HCT116 (cell line): ENCODE data around the gene RELA.
A peak's percentile ranks its signal among the peaks of the same experiment; 100 is the strongest.

Source experiments
- CTCF ChIP-seq, 3 experiments: fragments of 200-600 bp in 1 of 3; sonication (generic) in 1 of 3; IDR thresholded peaks in 2 of 3; conservative IDR thresholded peaks in 1 of 3; 2 replicates each; pipeline ENCODE4 v1.5.1; 2012 to 2017; ENCODE audit warnings: low read depth in 2 of 3, low read length in 2 of 3, antibody characterized with exemption in 1 of 3, borderline replicate concordance in 1 of 3, control low read depth in 1 of 3, mild to moderate bottlenecking in 1 of 3, mixed read lengths in 1 of 3, mixed run types in 1 of 3, moderate library complexity in 1 of 3; ENCODE audit not compliant: insufficient read depth in 1 of 3
- EGR1 ChIP-seq: IDR thresholded peaks from 2 replicates; pipeline ENCODE4 v1.6.1; 2012; ENCODE audit warnings: low read depth
- EZH2 ChIP-seq: fragments of 200-600 bp; sonication (generic); IDR thresholded peaks from 2 replicates; pipeline ENCODE4 v1.6.1; 2017; ENCODE audit warnings: antibody characterized with exemption, mixed run types
- FOSL1 ChIP-seq: IDR thresholded peaks from 2 replicates; pipeline ENCODE4 v1.6.1; 2012; ENCODE audit warnings: low read depth
- MAX ChIP-seq: IDR thresholded peaks from 2 replicates; pipeline ENCODE4 v1.6.1; 2012
- POLR2A ChIP-seq: IDR thresholded peaks from 2 replicates; pipeline ENCODE4 v1.7.0; 2011; ENCODE audit warnings: borderline replicate concordance; ENCODE audit not compliant: insufficient read depth, insufficient read length; ENCODE audit errors: extremely low read depth
- SRF ChIP-seq: IDR thresholded peaks from 2 replicates; pipeline ENCODE4 v1.6.1; 2012; ENCODE audit warnings: low read depth
- TCF7L2 ChIP-seq: IDR thresholded peaks from 2 replicates; pipeline ENCODE4 v1.7.0; 2011; ENCODE audit warnings: borderline replicate concordance, inconsistent platforms; ENCODE audit not compliant: insufficient read depth, insufficient read length; ENCODE audit errors: extremely low read depth
- YY1 ChIP-seq: IDR thresholded peaks from 2 replicates; pipeline ENCODE4 v1.6.1; 2011; ENCODE audit warnings: low read length, low read depth, moderate library complexity, mild to moderate bottlenecking; ENCODE audit not compliant: insufficient replicate concordance; ENCODE audit errors: extremely low read depth
- TF ChIP-seq, protein P1 (sequence below): IDR thresholded peaks from 2 replicates; pipeline ENCODE4 v1.6.1; 2012; ENCODE audit warnings: low read depth

GRCh38 chr11:65646958-65647701 lies 15.6 kb downstream of the RELA start:
- TF ChIP-seq EZH2 (no peak), EGR1 (no peak), FOSL1 (no peak), POLR2A (peak; percentile 32), MAX (no peak), CTCF (IDR thresholded peaks at IDR 0.05 in 2 of 3, conservative IDR thresholded peaks at IDR 0.05 in 1 of 3; ENCODE audit: borderline replicate concordance in 1 of 3, insufficient read depth in 1 of 3, low read depth in 2 of 3, low read length in 2 of 3) (peak in 2 of 3 experiments; percentile 30 to 34; a peak in 2 of 6 replicates), TCF7L2 (no peak), SRF (no peak), YY1 (no peak)
- TF ChIP-seq, protein P1, sequence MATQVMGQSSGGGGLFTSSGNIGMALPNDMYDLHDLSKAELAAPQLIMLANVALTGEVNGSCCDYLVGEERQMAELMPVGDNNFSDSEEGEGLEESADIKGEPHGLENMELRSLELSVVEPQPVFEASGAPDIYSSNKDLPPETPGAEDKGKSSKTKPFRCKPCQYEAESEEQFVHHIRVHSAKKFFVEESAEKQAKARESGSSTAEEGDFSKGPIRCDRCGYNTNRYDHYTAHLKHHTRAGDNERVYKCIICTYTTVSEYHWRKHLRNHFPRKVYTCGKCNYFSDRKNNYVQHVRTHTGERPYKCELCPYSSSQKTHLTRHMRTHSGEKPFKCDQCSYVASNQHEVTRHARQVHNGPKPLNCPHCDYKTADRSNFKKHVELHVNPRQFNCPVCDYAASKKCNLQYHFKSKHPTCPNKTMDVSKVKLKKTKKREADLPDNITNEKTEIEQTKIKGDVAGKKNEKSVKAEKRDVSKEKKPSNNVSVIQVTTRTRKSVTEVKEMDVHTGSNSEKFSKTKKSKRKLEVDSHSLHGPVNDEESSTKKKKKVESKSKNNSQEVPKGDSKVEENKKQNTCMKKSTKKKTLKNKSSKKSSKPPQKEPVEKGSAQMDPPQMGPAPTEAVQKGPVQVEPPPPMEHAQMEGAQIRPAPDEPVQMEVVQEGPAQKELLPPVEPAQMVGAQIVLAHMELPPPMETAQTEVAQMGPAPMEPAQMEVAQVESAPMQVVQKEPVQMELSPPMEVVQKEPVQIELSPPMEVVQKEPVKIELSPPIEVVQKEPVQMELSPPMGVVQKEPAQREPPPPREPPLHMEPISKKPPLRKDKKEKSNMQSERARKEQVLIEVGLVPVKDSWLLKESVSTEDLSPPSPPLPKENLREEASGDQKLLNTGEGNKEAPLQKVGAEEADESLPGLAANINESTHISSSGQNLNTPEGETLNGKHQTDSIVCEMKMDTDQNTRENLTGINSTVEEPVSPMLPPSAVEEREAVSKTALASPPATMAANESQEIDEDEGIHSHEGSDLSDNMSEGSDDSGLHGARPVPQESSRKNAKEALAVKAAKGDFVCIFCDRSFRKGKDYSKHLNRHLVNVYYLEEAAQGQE, result no peak
